ENCODE measurements around the gene SRRD.

The SRRD gene

GRCh38 chr22:26540119-26540518 is 56.4 kb downstream of the SRRD start:
- POLR2A ChIA-PET = no interaction called here
- CTCF ChIA-PET = no interaction called here
- no peak for TF ChIP-seq CTCF (IDR thresholded peaks at IDR 0.05; ENCODE audit: insufficient read depth, low read length, missing control alignments)
- H3K4me3 ChIP-seq (ENCODE audit: low read depth, low read length) = no peak overlapping the region
- DNase-seq (ENCODE audit: low read depth, low spot score) = no peak

DNA sequence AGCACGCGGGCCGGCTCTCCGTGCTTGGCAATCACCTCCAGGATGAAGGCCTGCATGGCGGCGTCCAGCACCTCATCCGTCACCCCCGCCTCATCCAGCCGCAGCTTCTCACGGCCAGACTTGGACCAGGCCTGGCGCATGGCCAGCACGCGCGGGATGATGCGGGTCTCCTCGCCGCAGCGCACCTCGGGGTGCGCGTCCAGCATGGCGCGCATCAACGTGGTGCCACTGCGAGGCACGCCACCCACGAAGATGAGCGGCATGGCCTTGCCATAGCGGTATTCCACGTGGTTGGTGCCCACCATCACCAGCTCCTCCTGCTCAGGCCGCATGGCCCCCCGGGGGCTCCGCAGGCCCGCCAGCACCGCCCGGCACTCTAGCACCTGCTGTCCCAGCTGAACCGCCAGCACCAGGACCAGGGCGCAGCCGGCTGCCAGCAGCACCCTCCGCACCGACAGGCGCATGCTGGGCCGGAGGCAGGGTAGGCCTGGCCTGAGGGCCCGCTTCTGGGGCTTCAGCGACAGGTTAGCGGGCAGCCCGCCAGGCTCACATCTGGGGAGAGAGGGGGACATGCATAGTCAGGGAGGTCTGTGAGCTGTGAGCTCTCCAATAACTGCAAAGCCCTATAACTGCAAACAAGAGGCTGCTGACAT is 57.6 kb downstream of the SRRD start:
- ChIA-PET POLR2A (no interaction called here), CTCF (no interaction called here)
- no peak overlapping the region for H3K4me3 ChIP-seq (ENCODE audit: low read depth, low read length)
- no peak for TF ChIP-seq CTCF (IDR thresholded peaks at IDR 0.05; ENCODE audit: insufficient read depth, low read length, missing control alignments)
- no peak for DNase-seq (ENCODE audit: low read depth, low spot score)

GRCh38 chr22:26542831-26543230 is 59.2 kb downstream of the SRRD start:
- TF ChIP-seq CTCF (IDR thresholded peaks at IDR 0.05; ENCODE audit: insufficient read depth, low read length, missing control alignments) = no peak
- CTCF ChIA-PET = no interaction called here
- POLR2A ChIA-PET = no interaction called here

More at GRCh38 chr22:26542831-26543230, 59.2 kb downstream of the SRRD start:
- no peak overlapping the region for H3K4me3 ChIP-seq (ENCODE audit: low read depth, low read length)
- DNase-seq (ENCODE audit: low read depth, low spot score) = no peak

Measured in AG04449 (cell line).